MM.1S (cell line): ENCODE measurements around the gene ZSCAN20.

Source experiments
- DNase-seq: peaks from one replicate; pipeline ENCODE4 v3.0.0-alpha.2; 2015
- H2AFZ ChIP-seq: fragments of 300-600 bp; sonication (generic); 2 replicates; pipeline ENCODE4 v1.6.0; 2016; ENCODE audit warnings: antibody characterized with exemption, low read length
- H3F3A ChIP-seq: fragments of 300-600 bp; sonication (generic); 2 replicates; pipeline ENCODE4 v1.6.1; 2016; ENCODE audit warnings: mild to moderate bottlenecking, antibody characterized with exemption, low read length, moderate library complexity, mixed read lengths; ENCODE audit not compliant: insufficient read depth
- H3K27ac ChIP-seq: fragments of 300-600 bp; sonication (generic); 2 replicates; pipeline ENCODE4 v1.5.1; 2016; ENCODE audit warnings: mild to moderate bottlenecking, low read length
- H3K27me3 ChIP-seq: fragments of 300-600 bp; sonication (generic); replicated peaks from 2 replicates; pipeline ENCODE4 v1.6.0; 2016; ENCODE audit warnings: low read length; ENCODE audit not compliant: insufficient read depth
- H3K36me3 ChIP-seq: fragments of 300-600 bp; sonication (generic); replicated peaks from 2 replicates; pipeline ENCODE4 v1.6.1; 2016; ENCODE audit warnings: mild to moderate bottlenecking, low read length, mixed read lengths; ENCODE audit not compliant: insufficient read depth
- H3K4me1 ChIP-seq: fragments of 300-600 bp; sonication (generic); 2 replicates; pipeline ENCODE4 v1.6.1; 2016; ENCODE audit warnings: low read length, mixed read lengths
- H3K4me2 ChIP-seq: fragments of 300-600 bp; sonication (generic); 2 replicates; pipeline ENCODE4 v1.6.0; 2016; ENCODE audit warnings: low read depth, low read length
- H3K4me3 ChIP-seq: fragments of 300-600 bp; sonication (generic); 2 replicates; pipeline ENCODE4 v1.5.1; 2016; ENCODE audit warnings: low read length, mixed read lengths
- H3K79me2 ChIP-seq: fragments of 300-600 bp; sonication (generic); 2 replicates; pipeline ENCODE4 v1.6.1; 2016; ENCODE audit warnings: mixed run types, low read length, mixed read lengths
- H3K9ac ChIP-seq: fragments of 300-600 bp; sonication (generic); 2 replicates; pipeline ENCODE4 v1.6.1; 2016; ENCODE audit warnings: low read length, mixed read lengths
- H3K9me2 ChIP-seq: fragments of 300-600 bp; sonication (generic); replicated peaks from 2 replicates; pipeline ENCODE4 v1.6.1; 2016; ENCODE audit warnings: mild to moderate bottlenecking, low read length, mixed read lengths; ENCODE audit not compliant: insufficient read depth
- H3K9me3 ChIP-seq: fragments of 300-600 bp; sonication (generic); replicated peaks from 2 replicates; pipeline ENCODE4 v1.6.1; 2016; ENCODE audit warnings: mild to moderate bottlenecking, low read length, mixed read lengths; ENCODE audit not compliant: insufficient read depth
- H4K20me1 ChIP-seq: fragments of 300-600 bp; sonication (generic); 2 replicates; pipeline ENCODE4 v1.6.1; 2016; ENCODE audit warnings: mild to moderate bottlenecking, low read length, moderate library complexity, mixed read lengths; ENCODE audit not compliant: insufficient read depth
- CTCF ChIP-seq: fragments of 300-600 bp; sonication (generic); IDR thresholded peaks from 2 replicates; pipeline ENCODE4 v1.5.1; 2016; ENCODE audit warnings: antibody characterized with exemption, low read length, mixed read lengths
- EZH2 ChIP-seq: fragments of 300-600 bp; sonication (generic); optimal IDR thresholded peaks from 2 replicates; pipeline ENCODE3; 2017; ENCODE audit warnings: low read depth, mild to moderate bottlenecking, antibody characterized with exemption, low read length, mixed read lengths
- EZH2phosphoT487 ChIP-seq: fragments of 300-600 bp; sonication (generic); IDR thresholded peaks from 2 replicates; pipeline ENCODE4 v1.6.1; 2018; ENCODE audit warnings: antibody characterized with exemption, low read length

The ZSCAN20 gene

GRCh38 chr1:33438364-33439160, 33.9 kb upstream of the ZSCAN20 start:
- Histone ChIP-seq H3K79me2 (no peaks in the 10 kb centered on the region), H3K27me3 (no peaks in the 10 kb centered on the region), H3K9me3 (no peaks in the 10 kb centered on the region), H3K4me1 (no peaks in the 10 kb centered on the region), H3K9ac (no peak overlapping the region), H3F3A (no peaks in the 10 kb centered on the region), H3K9me2 (no peaks in the 10 kb centered on the region), H3K27ac (no peak overlapping the region), H3K4me2 (no peak overlapping the region), H3K36me3 (no peaks in the 10 kb centered on the region), H4K20me1 (no peaks in the 10 kb centered on the region), H3K4me3 (no peak overlapping the region), H2AFZ (no peak overlapping the region)
- DNase-seq: no peak
- TF ChIP-seq EZH2 (no peak), EZH2phosphoT487 (no peak), CTCF (no peak)

GRCh38 chr1:33439662-33440061, 32.8 kb upstream of the ZSCAN20 start:
- Histone ChIP-seq H3K36me3 (no peaks in the 10 kb centered on the region), H3K9me3 (no peaks in the 10 kb centered on the region), H3F3A (no peaks in the 10 kb centered on the region), H3K27ac (no peak overlapping the region), H3K9me2 (no peaks in the 10 kb centered on the region), H3K27me3 (no peaks in the 10 kb centered on the region), H3K79me2 (no peaks in the 10 kb centered on the region), H3K4me2 (no peak overlapping the region), H3K4me1 (no peaks in the 10 kb centered on the region), H3K9ac (no peak overlapping the region), H3K4me3 (no peak overlapping the region), H2AFZ (no peak overlapping the region), H4K20me1 (no peaks in the 10 kb centered on the region)
- DNase-seq: no peak
- TF ChIP-seq EZH2: no peak
- no peak for TF ChIP-seq EZH2phosphoT487
- no peak for TF ChIP-seq CTCF

GRCh38 chr1:33441088-33441745, 31.2 kb upstream of the ZSCAN20 start:
- no peak overlapping the region for H2AFZ ChIP-seq
- H3K27ac ChIP-seq: no peak overlapping the region
- no peaks in the 10 kb centered on the region for H3F3A ChIP-seq

More at GRCh38 chr1:33441088-33441745, 31.2 kb upstream of the ZSCAN20 start:
- H3K9me2 ChIP-seq: no peaks in the 10 kb centered on the region
- no peaks in the 10 kb centered on the region for H4K20me1 ChIP-seq
- no peak overlapping the region for H3K4me2 ChIP-seq
- H3K4me3 ChIP-seq: no peak overlapping the region
- no peak for DNase-seq
- TF ChIP-seq EZH2 (no peak), EZH2phosphoT487 (no peak), CTCF (no peak)
- H3K36me3 ChIP-seq: no peaks in the 10 kb centered on the region
- H3K4me1 ChIP-seq: no peaks in the 10 kb centered on the region
- no peak overlapping the region for H3K9ac ChIP-seq
- no peaks in the 10 kb centered on the region for H3K9me3 ChIP-seq
- no peaks in the 10 kb centered on the region for H3K79me2 ChIP-seq
- H3K27me3 ChIP-seq: no peaks in the 10 kb centered on the region
